ENCODE measurements around the gene XAF1.
"Not testable (repeated sequence)": the region's sequence is repeated elsewhere in the genome, so short reads cannot be mapped to it uniquely, and the experiment has no call there.

Gene XAF1

DNA sequence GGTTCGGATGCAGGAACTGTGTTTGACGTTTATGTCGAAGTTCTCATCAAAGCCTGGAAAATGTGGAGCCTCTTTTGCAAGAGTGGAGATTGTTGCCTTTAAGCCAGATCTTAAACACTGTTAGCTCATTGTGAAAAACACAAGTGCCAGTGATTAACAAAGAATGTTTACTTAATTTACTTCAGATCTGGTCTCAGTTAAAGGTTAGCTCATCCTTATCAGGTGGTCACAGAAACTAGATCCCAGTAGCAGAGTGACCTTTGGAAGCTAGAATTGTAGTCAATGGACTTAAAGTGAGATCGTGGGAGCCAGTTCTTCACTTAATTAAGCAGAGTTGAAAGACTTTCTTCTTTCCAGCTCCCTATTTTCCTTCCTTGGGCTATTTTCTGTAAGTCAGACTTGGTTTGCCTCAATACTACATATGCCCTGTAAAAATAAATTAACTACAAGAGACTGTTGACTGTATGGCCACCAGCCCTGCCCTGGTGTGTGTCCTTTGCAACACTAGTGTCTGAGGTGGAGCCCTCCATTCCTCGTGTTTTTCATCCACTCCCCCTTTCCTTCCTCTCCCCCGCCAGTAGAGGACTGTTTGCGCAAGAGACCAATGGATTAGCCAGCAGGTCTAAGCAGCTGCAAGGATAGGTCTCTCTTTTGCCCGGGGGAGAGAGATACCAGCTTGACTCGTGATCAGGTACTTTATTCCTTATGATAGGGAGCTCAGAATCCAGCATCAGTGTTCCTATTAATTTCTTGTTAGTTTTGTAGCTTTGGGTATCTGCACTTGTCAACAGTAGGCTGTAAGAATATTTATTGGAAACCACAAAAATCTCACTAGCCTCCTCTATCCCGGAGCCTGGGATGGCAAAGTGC is 40.4 kb downstream of the XAF1 start:
- Histone ChIP-seq H3K36me3 (ENCODE audit: control insufficient read depth, insufficient read depth, low read length) (no peaks in the 10 kb centered on the region), H3K4me3 (ENCODE audit: insufficient read depth, low read depth, low read length, poor library complexity, severe bottlenecking) (no peak overlapping the region), H3K9me3 (ENCODE audit: control insufficient read depth, low read length) (no peaks in the 10 kb centered on the region), H3K27ac (ENCODE audit: insufficient read depth, low read length, poor library complexity, severe bottlenecking) (no peak overlapping the region), H3K4me1 (ENCODE audit: control insufficient read depth, insufficient read depth, low read length, poor library complexity, severe bottlenecking) (no peaks in the 10 kb centered on the region), H3K27me3 (replicated peaks; ENCODE audit: control insufficient read depth, insufficient read depth, low read length, poor library complexity, severe bottlenecking) (no peaks in the 10 kb centered on the region)
- no peak for DNase-seq

DNA sequence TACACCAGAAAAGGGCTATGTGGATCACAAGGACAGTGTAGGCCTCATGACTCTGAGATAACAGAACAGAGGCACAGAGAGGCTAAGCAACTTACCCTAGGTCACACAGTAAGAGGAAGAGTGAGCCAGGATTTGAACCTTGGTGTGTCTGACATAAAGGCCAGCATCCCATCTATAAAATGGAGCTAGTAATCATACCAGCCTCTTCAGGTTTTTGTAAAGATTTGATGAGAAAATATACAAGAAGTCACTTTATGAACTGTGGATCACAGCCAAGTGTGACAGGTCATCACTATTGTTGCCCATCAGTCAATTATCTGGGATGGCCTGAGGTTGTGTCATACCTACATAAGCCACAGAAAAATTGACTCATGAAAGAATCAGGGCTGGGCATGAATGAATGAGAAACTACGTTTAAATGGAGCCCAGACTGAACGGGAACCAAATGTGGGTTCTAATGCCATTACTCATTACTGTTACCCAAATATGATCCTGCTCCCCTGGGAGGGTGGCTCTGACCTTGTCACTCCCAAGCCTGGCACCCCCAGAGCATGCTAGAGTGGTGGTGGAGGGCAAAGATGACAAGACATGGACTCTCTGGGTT is 41.1 kb downstream of the XAF1 start:
- Histone ChIP-seq H3K9me3 (ENCODE audit: control insufficient read depth, low read length) (no peaks in the 10 kb centered on the region), H3K27me3 (replicated peaks; ENCODE audit: control insufficient read depth, insufficient read depth, low read length, poor library complexity, severe bottlenecking) (no peaks in the 10 kb centered on the region), H3K4me1 (ENCODE audit: control insufficient read depth, insufficient read depth, low read length, poor library complexity, severe bottlenecking) (no peaks in the 10 kb centered on the region), H3K27ac (ENCODE audit: insufficient read depth, low read length, poor library complexity, severe bottlenecking) (no peak overlapping the region), H3K4me3 (ENCODE audit: insufficient read depth, low read depth, low read length, poor library complexity, severe bottlenecking) (no peak overlapping the region), H3K36me3 (ENCODE audit: control insufficient read depth, insufficient read depth, low read length) (no peaks in the 10 kb centered on the region)
- DNase-seq = no peak

DNA sequence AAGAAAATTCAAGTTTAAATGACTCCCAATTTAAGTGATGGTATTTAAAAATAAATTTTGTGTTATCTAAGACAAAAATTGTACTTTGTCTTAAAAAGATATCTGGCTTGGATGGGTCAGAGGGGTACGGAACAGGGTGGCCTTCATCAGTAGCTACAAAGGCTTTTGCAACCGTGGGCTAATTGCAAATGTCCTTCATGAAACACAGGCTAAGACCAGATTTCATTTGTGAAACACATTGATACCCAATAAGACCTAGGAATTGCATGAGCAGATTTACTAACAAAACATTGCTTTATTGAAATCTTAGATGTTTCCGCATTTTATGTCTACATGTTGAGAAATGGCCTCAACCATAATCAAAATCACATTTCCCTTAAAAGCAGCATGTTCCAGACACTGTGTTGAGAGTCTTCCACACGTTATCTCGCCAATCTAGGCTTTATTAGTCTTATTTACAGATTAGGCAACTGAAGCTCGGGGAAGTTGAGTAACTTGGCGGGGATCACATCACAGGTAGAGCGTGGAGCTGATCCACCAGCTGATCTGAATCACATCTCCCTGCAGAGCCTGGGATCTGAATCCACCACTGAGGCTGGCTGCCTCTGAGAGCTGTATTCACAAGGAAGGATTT is 42.0 kb downstream of the XAF1 start:
- Histone ChIP-seq H3K36me3 (ENCODE audit: control insufficient read depth, insufficient read depth, low read length) (no peaks in the 10 kb centered on the region), H3K4me1 (ENCODE audit: control insufficient read depth, insufficient read depth, low read length, poor library complexity, severe bottlenecking) (no peaks in the 10 kb centered on the region), H3K9me3 (ENCODE audit: control insufficient read depth, low read length) (no peaks in the 10 kb centered on the region), H3K27me3 (replicated peaks; ENCODE audit: control insufficient read depth, insufficient read depth, low read length, poor library complexity, severe bottlenecking) (no peaks in the 10 kb centered on the region), H3K27ac (ENCODE audit: insufficient read depth, low read length, poor library complexity, severe bottlenecking) (no peak overlapping the region), H3K4me3 (ENCODE audit: insufficient read depth, low read depth, low read length, poor library complexity, severe bottlenecking) (no peak overlapping the region)
- no peak for DNase-seq

DNA sequence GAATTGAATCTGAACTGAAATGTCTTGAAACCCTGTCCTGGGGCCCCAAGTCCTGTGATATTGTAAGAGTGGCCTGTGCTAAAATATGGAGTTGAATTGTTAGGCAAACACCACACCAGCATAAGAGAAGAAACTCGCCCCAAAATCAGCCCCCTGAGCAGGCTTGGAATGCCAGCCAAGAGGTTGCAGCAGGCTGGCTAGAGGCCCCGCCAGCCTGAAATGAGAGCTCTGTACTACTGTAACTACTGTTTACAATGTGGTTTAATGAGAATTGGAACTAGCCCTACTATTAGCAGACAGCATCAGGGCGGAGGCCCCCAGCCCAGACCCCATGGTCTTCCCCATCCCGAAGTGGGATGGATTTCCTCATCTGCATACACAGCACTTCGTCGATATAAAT is 43.9 kb downstream of the XAF1 start:
- H3K27ac ChIP-seq (ENCODE audit: insufficient read depth, low read length, poor library complexity, severe bottlenecking) = no peak overlapping the region
- H3K27me3 ChIP-seq (replicated peaks; ENCODE audit: control insufficient read depth, insufficient read depth, low read length, poor library complexity, severe bottlenecking) = no peaks in the 10 kb centered on the region
- no peaks in the 10 kb centered on the region for H3K9me3 ChIP-seq (ENCODE audit: control insufficient read depth, low read length)
- no peak for DNase-seq
- no peaks in the 10 kb centered on the region for H3K36me3 ChIP-seq (ENCODE audit: control insufficient read depth, insufficient read depth, low read length)
- H3K4me3 ChIP-seq (ENCODE audit: insufficient read depth, low read depth, low read length, poor library complexity, severe bottlenecking) = no peak overlapping the region
- H3K4me1 ChIP-seq (ENCODE audit: control insufficient read depth, insufficient read depth, low read length, poor library complexity, severe bottlenecking) = no peaks in the 10 kb centered on the region

DNA sequence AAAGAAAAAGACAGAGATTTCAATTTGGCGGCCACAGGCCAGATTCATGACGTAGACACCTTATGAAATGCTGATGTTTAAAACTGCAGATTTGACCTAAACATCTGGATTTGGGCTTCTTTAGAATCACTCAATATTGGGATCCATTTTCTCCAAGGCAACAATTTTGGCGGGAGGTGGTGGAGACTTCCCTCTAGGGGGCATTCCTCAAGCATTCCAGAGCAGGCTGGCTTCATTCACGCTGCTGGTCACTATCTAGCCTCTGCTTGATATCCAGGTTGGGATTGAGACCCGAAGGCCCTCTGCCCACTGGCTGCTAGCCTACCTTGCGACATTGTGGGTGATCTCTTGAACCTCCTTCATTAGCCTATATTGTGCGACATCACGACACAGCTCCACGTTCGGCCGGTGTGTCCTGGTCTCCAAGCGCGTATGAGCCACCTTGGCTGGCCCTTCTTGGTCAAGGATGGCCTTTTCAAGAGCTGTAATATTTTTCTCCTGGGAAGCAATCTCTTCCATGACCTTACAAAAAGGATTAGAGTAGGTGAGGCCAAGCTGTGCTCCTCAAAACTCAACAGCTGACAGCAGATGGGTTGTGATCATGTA is 44.7 kb downstream of the XAF1 start:
- Histone ChIP-seq H3K4me3 (ENCODE audit: insufficient read depth, low read depth, low read length, poor library complexity, severe bottlenecking) (no peak overlapping the region), H3K4me1 (ENCODE audit: control insufficient read depth, insufficient read depth, low read length, poor library complexity, severe bottlenecking) (no peaks in the 10 kb centered on the region), H3K27me3 (replicated peaks; ENCODE audit: control insufficient read depth, insufficient read depth, low read length, poor library complexity, severe bottlenecking) (no peaks in the 10 kb centered on the region), H3K36me3 (ENCODE audit: control insufficient read depth, insufficient read depth, low read length) (no peaks in the 10 kb centered on the region), H3K9me3 (ENCODE audit: control insufficient read depth, low read length) (no peaks in the 10 kb centered on the region), H3K27ac (ENCODE audit: insufficient read depth, low read length, poor library complexity, severe bottlenecking) (no peak overlapping the region)
- no peak for DNase-seq

DNA sequence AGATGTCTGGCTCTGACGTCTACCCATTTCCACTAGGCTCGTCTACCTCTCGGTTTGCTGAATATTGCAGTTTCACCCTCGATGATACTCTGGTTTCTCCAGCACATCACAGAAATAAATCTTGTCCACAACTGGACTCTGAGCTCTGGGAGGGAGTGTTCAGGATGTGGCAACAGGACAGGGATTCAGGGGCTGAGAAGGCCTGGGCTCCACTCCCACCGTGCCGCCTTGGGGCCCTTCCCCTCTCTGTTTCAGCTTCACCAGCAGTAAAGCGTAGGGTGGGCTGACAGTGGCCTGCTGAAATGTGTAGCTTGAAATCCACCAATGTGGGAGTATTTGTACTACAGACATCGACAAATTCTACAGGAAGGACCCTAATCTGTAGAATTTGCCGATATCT is 55.7 kb downstream of the XAF1 start:
- no peaks in the 10 kb centered on the region for H3K27me3 ChIP-seq (replicated peaks; ENCODE audit: control insufficient read depth, insufficient read depth, low read length, poor library complexity, severe bottlenecking)
- H3K36me3 ChIP-seq (ENCODE audit: control insufficient read depth, insufficient read depth, low read length) = no peaks in the 10 kb centered on the region
- H3K4me3 ChIP-seq (ENCODE audit: insufficient read depth, low read depth, low read length, poor library complexity, severe bottlenecking) = no peak overlapping the region
- H3K4me1 ChIP-seq (ENCODE audit: control insufficient read depth, insufficient read depth, low read length, poor library complexity, severe bottlenecking) = no peaks in the 10 kb centered on the region
- no peak for DNase-seq
- no peaks in the 10 kb centered on the region for H3K9me3 ChIP-seq (ENCODE audit: control insufficient read depth, low read length)
- H3K27ac ChIP-seq (ENCODE audit: insufficient read depth, low read length, poor library complexity, severe bottlenecking) = no peak overlapping the region

DNA sequence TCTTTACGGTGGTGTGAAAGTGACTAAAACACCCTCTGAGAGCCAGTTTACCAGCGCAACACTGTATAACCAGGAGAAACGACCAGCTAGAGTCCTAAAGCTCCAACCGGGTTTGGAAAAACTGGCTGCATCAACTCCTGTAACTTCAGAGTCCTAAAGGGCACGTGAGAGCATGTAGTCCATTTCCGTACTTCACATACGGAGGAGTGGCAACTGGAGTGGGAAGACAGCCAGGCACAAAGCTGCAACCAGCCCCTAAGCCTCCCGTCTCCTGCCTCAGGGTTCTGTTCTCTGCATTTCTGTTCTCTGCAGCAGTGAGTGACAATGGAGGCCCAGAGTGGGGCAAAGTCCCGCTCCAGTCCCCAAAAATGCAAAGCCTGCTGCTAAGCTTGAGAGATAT is 56.4 kb downstream of the XAF1 start:
- Histone ChIP-seq H3K4me1 (ENCODE audit: control insufficient read depth, insufficient read depth, low read length, poor library complexity, severe bottlenecking) (no peaks in the 10 kb centered on the region), H3K27me3 (replicated peaks; ENCODE audit: control insufficient read depth, insufficient read depth, low read length, poor library complexity, severe bottlenecking) (no peaks in the 10 kb centered on the region), H3K4me3 (ENCODE audit: insufficient read depth, low read depth, low read length, poor library complexity, severe bottlenecking) (no peak overlapping the region), H3K9me3 (ENCODE audit: control insufficient read depth, low read length) (no peaks in the 10 kb centered on the region), H3K27ac (ENCODE audit: insufficient read depth, low read length, poor library complexity, severe bottlenecking) (no peak overlapping the region), H3K36me3 (ENCODE audit: control insufficient read depth, insufficient read depth, low read length) (no peaks in the 10 kb centered on the region)
- no peak for DNase-seq

DNA sequence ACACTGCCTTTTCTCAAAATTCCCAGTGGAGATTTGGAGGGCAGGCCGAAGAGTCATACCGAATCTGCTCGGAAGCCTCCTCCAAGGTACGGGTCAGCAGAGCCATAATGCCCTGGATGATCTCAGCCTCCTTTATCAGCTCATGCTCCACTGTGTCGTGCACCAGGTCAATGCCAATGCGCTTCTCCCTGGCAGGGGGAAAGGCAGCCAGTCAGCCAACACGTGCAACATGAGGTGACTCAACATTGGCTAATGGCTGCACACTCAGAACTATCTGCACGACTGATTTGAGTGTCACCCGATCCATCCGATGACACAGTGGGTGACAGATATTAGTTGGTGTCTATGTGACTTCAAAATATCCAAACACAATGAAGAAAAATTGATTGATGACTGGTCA is 59.9 kb downstream of the XAF1 start:
- Histone ChIP-seq H3K4me3 (ENCODE audit: insufficient read depth, low read depth, low read length, poor library complexity, severe bottlenecking) (no peak overlapping the region), H3K4me1 (ENCODE audit: control insufficient read depth, insufficient read depth, low read length, poor library complexity, severe bottlenecking) (no peaks in the 10 kb centered on the region), H3K27me3 (replicated peaks; ENCODE audit: control insufficient read depth, insufficient read depth, low read length, poor library complexity, severe bottlenecking) (no peaks in the 10 kb centered on the region), H3K9me3 (ENCODE audit: control insufficient read depth, low read length) (peaks cover 3% of the 10 kb centered on the region), H3K27ac (ENCODE audit: insufficient read depth, low read length, poor library complexity, severe bottlenecking) (no peak overlapping the region), H3K36me3 (ENCODE audit: control insufficient read depth, insufficient read depth, low read length) (no peaks in the 10 kb centered on the region)
- DNase-seq = no peak

DNA sequence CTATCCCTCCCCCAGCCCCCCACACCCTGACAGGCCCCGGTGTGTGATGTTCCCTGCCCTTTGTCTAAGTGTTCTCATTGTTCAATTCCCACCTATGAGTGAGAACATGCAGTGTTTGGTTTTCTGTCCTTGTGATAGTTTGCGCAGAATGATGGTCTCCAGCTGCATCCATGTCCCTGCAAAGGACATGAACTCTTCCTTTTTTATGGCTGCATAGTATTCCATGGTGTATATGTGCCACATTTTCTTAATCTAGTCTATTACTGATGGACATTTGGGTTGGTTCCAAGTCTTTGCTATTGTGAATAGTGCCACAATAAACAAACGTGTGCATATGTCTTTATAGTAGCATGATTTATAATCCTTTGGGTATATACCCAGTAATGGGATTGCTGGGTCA is 60.5 kb downstream of the XAF1 start:
- not testable (repeated sequence) for DNase-seq; H3K27ac ChIP-seq (ENCODE audit: insufficient read depth, low read length, poor library complexity, severe bottlenecking)

DNA sequence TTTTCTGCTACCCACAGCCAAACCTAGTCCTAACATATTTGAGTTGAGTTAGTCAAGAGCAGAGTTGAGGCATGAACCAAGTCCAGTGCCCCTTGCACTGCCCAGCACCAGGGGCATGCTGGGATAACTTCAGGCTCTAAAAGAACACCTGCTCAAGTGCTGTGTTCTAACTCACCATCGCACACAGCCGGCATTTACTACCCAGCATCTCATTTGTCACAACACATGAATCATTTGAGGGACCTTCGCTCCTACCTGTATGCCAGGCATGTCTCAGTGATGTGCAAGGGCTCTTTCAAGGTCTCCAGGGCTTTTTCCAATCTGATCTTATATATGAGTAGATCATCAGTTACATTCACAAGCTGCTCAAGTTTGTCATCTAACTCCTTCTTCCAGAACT is 63.1 kb downstream of the XAF1 start:
- H3K27ac ChIP-seq (ENCODE audit: insufficient read depth, low read length, poor library complexity, severe bottlenecking) = no peak overlapping the region
- H3K4me1 ChIP-seq (ENCODE audit: control insufficient read depth, insufficient read depth, low read length, poor library complexity, severe bottlenecking) = no peaks in the 10 kb centered on the region

More for the DNA sequence above, 60.5 kb downstream of the XAF1 start:
- not testable (repeated sequence) for H3K27me3 ChIP-seq (replicated peaks; ENCODE audit: control insufficient read depth, insufficient read depth, low read length, poor library complexity, severe bottlenecking); H3K9me3 ChIP-seq (ENCODE audit: control insufficient read depth, low read length); H3K4me1 ChIP-seq (ENCODE audit: control insufficient read depth, insufficient read depth, low read length, poor library complexity, severe bottlenecking); H3K36me3 ChIP-seq (ENCODE audit: control insufficient read depth, insufficient read depth, low read length); H3K4me3 ChIP-seq (ENCODE audit: insufficient read depth, low read depth, low read length, poor library complexity, severe bottlenecking)

More for the DNA sequence above, 63.1 kb downstream of the XAF1 start:
- Histone ChIP-seq H3K27me3 (replicated peaks; ENCODE audit: control insufficient read depth, insufficient read depth, low read length, poor library complexity, severe bottlenecking) (no peaks in the 10 kb centered on the region), H3K36me3 (ENCODE audit: control insufficient read depth, insufficient read depth, low read length) (no peaks in the 10 kb centered on the region), H3K9me3 (ENCODE audit: control insufficient read depth, low read length) (peaks cover 3% of the 10 kb centered on the region), H3K4me3 (ENCODE audit: insufficient read depth, low read depth, low read length, poor library complexity, severe bottlenecking) (no peak overlapping the region)
- DNase-seq = no peak

Measured in effector memory CD4-positive, alpha-beta T cell (primary cell).